ENCODE data around the gene IFI27.
"Not testable (repeated sequence)": the region's sequence is repeated elsewhere in the genome, so short reads cannot be mapped to it uniquely, and the experiment has no call there.

Gene IFI27

DNA sequence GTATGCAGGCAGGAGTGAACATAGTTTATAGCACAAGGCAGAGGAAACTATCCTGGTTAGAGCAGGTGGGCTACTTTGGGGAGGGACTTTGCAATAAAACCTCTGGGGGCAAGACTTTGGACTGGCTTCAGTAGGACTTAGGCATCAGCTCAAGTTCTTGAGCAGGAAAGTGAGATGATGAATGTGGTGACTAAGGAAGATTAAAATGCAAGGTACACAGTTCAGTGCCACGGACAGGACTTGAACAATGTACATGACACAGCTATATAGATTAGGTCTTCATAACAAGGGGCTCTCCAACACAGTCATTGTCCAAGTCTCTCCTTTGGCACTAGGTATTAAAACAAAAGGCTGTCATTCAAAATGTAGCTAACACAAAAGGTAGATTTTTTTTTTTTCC lies 42.1 kb downstream of the IFI27 start:
- Histone ChIP-seq H3K27ac (ENCODE audit: low read length) (no peak overlapping the region), H3K4me3 (ENCODE audit: low read length) (no peak overlapping the region), H3K4me1 (ENCODE audit: low read length) (peaks cover 7% of the 10 kb centered on the region), H3K4me2 (ENCODE audit: low read depth, low read length) (no peak overlapping the region), H3F3A (ENCODE audit: insufficient read depth, low read length) (no peaks in the 10 kb centered on the region), H4K20me1 (ENCODE audit: insufficient read depth, low read length) (no peaks in the 10 kb centered on the region), H3K9ac (ENCODE audit: low read length) (no peak overlapping the region), H3K9me3 (replicated peaks; ENCODE audit: insufficient read depth, low read length) (no peaks in the 10 kb centered on the region), H3K9me2 (replicated peaks; ENCODE audit: insufficient read depth, low read length) (no peaks in the 10 kb centered on the region), H3K27me3 (replicated peaks; ENCODE audit: insufficient read depth, low read length) (no peaks in the 10 kb centered on the region), H2AFZ (ENCODE audit: low read length) (no peak overlapping the region), H3K79me2 (ENCODE audit: low read length) (no peaks in the 10 kb centered on the region), H3K36me3 (replicated peaks; ENCODE audit: insufficient read depth, low read length) (no peaks in the 10 kb centered on the region)
- no peak for DNase-seq
- TF ChIP-seq, protein P1, sequence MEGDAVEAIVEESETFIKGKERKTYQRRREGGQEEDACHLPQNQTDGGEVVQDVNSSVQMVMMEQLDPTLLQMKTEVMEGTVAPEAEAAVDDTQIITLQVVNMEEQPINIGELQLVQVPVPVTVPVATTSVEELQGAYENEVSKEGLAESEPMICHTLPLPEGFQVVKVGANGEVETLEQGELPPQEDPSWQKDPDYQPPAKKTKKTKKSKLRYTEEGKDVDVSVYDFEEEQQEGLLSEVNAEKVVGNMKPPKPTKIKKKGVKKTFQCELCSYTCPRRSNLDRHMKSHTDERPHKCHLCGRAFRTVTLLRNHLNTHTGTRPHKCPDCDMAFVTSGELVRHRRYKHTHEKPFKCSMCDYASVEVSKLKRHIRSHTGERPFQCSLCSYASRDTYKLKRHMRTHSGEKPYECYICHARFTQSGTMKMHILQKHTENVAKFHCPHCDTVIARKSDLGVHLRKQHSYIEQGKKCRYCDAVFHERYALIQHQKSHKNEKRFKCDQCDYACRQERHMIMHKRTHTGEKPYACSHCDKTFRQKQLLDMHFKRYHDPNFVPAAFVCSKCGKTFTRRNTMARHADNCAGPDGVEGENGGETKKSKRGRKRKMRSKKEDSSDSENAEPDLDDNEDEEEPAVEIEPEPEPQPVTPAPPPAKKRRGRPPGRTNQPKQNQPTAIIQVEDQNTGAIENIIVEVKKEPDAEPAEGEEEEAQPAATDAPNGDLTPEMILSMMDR (IDR thresholded peaks at IDR 0.05; ENCODE audit: low read length), result no peak
- TF ChIP-seq EZH2 (optimal IDR thresholded peaks at IDR 0.05; ENCODE audit: low read depth, low read length) (no peak), EZH2phosphoT487 (IDR thresholded peaks at IDR 0.05; ENCODE audit: low read length) (no peak)

DNA sequence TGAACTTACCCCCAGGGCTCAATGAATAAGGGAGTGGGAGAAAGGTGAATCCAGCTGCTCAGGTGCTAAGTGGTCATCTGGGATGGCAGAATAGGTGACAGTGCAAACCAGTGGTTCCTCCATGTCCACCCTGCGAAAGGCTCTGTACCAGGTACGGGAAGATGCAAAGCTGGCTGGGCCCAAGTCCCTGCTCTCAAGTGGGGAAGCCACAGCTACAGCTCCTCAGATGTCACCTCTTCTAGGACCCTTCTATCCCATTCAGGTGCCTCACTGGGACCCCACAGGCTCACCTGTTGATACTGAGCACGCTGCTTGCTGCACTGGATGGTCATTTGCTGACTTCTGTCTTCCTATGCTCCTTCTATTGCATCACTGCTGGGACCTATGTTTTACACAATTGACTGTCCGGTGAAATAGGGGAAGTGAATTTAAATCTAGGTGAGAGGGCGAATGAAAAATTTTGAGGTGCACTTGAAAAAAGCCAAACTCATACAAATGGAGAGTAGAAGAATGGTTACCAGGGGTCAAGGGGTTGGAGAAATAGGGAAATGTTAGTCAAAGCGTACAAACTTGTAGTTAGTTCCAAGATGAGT lies 43.3 kb downstream of the IFI27 start:
- no peaks in the 10 kb centered on the region for H4K20me1 ChIP-seq (ENCODE audit: insufficient read depth, low read length)
- DNase-seq, result no peak
- H3F3A ChIP-seq (ENCODE audit: insufficient read depth, low read length), result 0 out of 2 replicates have a peak, but pooled peaks cover 4% of the 10 kb centered on the region
- no peaks in the 10 kb centered on the region for H3K79me2 ChIP-seq (ENCODE audit: low read length)
- H3K4me2 ChIP-seq (ENCODE audit: low read depth, low read length), result no peak overlapping the region
- peaks cover 12% of the 10 kb centered on the region for H3K4me1 ChIP-seq (ENCODE audit: low read length)
- no peak overlapping the region for H3K4me3 ChIP-seq (ENCODE audit: low read length)
- H3K9me3 ChIP-seq (replicated peaks; ENCODE audit: insufficient read depth, low read length), result no peaks in the 10 kb centered on the region
- H3K9me2 ChIP-seq (replicated peaks; ENCODE audit: insufficient read depth, low read length), result no peaks in the 10 kb centered on the region
- no peaks in the 10 kb centered on the region for H3K36me3 ChIP-seq (replicated peaks; ENCODE audit: insufficient read depth, low read length)
- no peak overlapping the region for H3K27ac ChIP-seq (ENCODE audit: low read length)
- TF ChIP-seq EZH2phosphoT487 (IDR thresholded peaks at IDR 0.05; ENCODE audit: low read length) (no peak), EZH2 (optimal IDR thresholded peaks at IDR 0.05; ENCODE audit: low read depth, low read length) (no peak)
- TF ChIP-seq, protein P1 (IDR thresholded peaks at IDR 0.05; ENCODE audit: low read length), result no peak
- H3K9ac ChIP-seq (ENCODE audit: low read length), result no peak overlapping the region
- no peaks in the 10 kb centered on the region for H3K27me3 ChIP-seq (replicated peaks; ENCODE audit: insufficient read depth, low read length)
- H2AFZ ChIP-seq (ENCODE audit: low read length), result no peak overlapping the region

DNA sequence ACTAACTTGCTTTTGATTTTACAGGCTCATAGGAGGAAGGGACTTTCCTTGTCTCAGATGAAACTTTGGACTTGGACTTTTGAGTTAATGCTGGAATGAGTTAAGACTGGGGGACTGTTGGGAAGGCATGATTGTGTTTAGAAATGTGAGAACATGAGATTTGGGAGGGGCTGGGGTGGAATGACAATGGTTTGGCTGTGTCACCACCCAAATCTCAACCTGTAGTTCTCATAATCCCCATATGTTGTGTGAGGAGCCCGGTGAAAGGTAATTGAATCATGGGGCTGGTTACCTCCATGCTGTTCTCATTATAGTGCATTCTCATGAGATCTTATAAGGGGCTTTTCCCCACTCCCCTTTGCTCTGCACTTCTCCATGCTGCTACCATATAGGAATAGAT lies 45.6 kb downstream of the IFI27 start:
- not testable (repeated sequence) for H3K9ac ChIP-seq (ENCODE audit: low read length); H2AFZ ChIP-seq (ENCODE audit: low read length)

DNA sequence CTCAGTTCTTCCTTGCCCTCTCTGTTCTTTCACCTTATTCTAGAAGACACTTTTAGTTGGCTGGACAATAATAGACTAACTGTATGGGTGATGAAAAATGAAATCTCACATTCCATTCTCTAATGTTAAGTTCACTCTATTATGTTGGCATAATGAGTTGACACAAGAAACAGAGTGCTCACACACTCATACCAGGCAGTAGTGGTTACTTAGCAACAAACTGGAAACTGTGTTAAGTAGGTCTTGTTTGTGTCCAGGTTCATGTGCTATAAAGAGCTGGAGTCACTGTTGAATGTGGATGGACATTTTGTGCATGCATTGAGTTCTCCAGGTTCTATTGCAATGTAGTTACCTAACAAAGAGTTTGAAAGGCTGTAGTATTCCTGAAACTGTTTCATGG lies 46.7 kb downstream of the IFI27 start:
- TF ChIP-seq, protein P1 (IDR thresholded peaks at IDR 0.05; ENCODE audit: low read length), result no peak
- TF ChIP-seq EZH2 (optimal IDR thresholded peaks at IDR 0.05; ENCODE audit: low read depth, low read length), result no peak
- no peak for TF ChIP-seq EZH2phosphoT487 (IDR thresholded peaks at IDR 0.05; ENCODE audit: low read length)
- Histone ChIP-seq H3K9ac (ENCODE audit: low read length) (no peak overlapping the region), H4K20me1 (ENCODE audit: insufficient read depth, low read length) (no peaks in the 10 kb centered on the region), H3K4me3 (ENCODE audit: low read length) (no peak overlapping the region), H3K9me2 (replicated peaks; ENCODE audit: insufficient read depth, low read length) (no peaks in the 10 kb centered on the region), H3K4me1 (ENCODE audit: low read length) (peaks cover 20% of the 10 kb centered on the region), H3K9me3 (replicated peaks; ENCODE audit: insufficient read depth, low read length) (no peaks in the 10 kb centered on the region), H2AFZ (ENCODE audit: low read length) (no peak overlapping the region), H3K79me2 (ENCODE audit: low read length) (no peaks in the 10 kb centered on the region), H3K36me3 (replicated peaks; ENCODE audit: insufficient read depth, low read length) (no peaks in the 10 kb centered on the region), H3F3A (ENCODE audit: insufficient read depth, low read length) (0 out of 2 replicates have a peak, but pooled peaks cover 4% of the 10 kb centered on the region), H3K4me2 (ENCODE audit: low read depth, low read length) (no peak overlapping the region), H3K27ac (ENCODE audit: low read length) (no peak overlapping the region), H3K27me3 (replicated peaks; ENCODE audit: insufficient read depth, low read length) (no peaks in the 10 kb centered on the region)
- no peak for DNase-seq

More for the DNA sequence above, 45.6 kb downstream of the IFI27 start:
- H3K4me1 ChIP-seq (ENCODE audit: low read length), result peaks cover 20% of the 10 kb centered on the region
- H4K20me1 ChIP-seq (ENCODE audit: insufficient read depth, low read length); H3K27ac ChIP-seq (ENCODE audit: low read length); H3K9me2 ChIP-seq (replicated peaks; ENCODE audit: insufficient read depth, low read length); H3K79me2 ChIP-seq (ENCODE audit: low read length); H3K4me2 ChIP-seq (ENCODE audit: low read depth, low read length); DNase-seq; H3K4me3 ChIP-seq (ENCODE audit: low read length); H3F3A ChIP-seq (ENCODE audit: insufficient read depth, low read length); H3K27me3 ChIP-seq (replicated peaks; ENCODE audit: insufficient read depth, low read length); H3K9me3 ChIP-seq (replicated peaks; ENCODE audit: insufficient read depth, low read length); H3K36me3 ChIP-seq (replicated peaks; ENCODE audit: insufficient read depth, low read length): not testable (repeated sequence)
